ENCODE measurements around the gene TOP1.

DNA sequence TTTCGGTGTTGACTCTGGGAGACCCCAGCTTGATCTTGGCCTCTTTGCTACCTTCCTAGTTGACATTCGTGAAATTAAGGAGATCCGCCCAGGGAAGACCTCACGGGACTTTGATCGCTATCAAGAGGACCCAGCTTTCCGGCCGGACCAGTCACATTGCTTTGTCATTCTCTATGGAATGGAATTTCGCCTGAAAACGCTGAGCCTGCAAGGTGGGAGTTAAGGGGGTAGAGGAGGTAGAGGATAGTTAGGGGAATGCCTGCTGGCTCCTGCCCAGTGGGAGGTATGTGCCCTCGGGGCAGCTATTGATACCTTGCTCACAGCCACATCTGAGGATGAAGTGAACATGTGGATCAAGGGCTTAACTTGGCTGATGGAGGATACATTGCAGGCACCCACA is 130.9 kb downstream of the TOP1 start:
- TF ChIP-seq, protein P1, sequence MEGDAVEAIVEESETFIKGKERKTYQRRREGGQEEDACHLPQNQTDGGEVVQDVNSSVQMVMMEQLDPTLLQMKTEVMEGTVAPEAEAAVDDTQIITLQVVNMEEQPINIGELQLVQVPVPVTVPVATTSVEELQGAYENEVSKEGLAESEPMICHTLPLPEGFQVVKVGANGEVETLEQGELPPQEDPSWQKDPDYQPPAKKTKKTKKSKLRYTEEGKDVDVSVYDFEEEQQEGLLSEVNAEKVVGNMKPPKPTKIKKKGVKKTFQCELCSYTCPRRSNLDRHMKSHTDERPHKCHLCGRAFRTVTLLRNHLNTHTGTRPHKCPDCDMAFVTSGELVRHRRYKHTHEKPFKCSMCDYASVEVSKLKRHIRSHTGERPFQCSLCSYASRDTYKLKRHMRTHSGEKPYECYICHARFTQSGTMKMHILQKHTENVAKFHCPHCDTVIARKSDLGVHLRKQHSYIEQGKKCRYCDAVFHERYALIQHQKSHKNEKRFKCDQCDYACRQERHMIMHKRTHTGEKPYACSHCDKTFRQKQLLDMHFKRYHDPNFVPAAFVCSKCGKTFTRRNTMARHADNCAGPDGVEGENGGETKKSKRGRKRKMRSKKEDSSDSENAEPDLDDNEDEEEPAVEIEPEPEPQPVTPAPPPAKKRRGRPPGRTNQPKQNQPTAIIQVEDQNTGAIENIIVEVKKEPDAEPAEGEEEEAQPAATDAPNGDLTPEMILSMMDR (tag by site-specific recombination; IDR thresholded peaks at IDR 0.05), result no peak
- TF ChIP-seq ZEB2 (tag by site-specific recombination; IDR thresholded peaks at IDR 0.05) (no peak), ZBTB10 (tag by site-specific recombination; IDR thresholded peaks at IDR 0.05) (no peak), ZIC2 (tag by site-specific recombination; IDR thresholded peaks at IDR 0.05) (no peak), ZNF133 (tag by site-specific recombination; IDR thresholded peaks at IDR 0.05) (no peak), ZNF19 (tag by site-specific recombination; IDR thresholded peaks at IDR 0.05; ENCODE audit: low read depth) (no peak), KLF7 (tag by site-specific recombination; IDR thresholded peaks at IDR 0.05; ENCODE audit: borderline replicate concordance) (no peak), ZNF239 (tag by site-specific recombination; IDR thresholded peaks at IDR 0.05) (no peak)
- TF ChIP-seq, protein P2, sequence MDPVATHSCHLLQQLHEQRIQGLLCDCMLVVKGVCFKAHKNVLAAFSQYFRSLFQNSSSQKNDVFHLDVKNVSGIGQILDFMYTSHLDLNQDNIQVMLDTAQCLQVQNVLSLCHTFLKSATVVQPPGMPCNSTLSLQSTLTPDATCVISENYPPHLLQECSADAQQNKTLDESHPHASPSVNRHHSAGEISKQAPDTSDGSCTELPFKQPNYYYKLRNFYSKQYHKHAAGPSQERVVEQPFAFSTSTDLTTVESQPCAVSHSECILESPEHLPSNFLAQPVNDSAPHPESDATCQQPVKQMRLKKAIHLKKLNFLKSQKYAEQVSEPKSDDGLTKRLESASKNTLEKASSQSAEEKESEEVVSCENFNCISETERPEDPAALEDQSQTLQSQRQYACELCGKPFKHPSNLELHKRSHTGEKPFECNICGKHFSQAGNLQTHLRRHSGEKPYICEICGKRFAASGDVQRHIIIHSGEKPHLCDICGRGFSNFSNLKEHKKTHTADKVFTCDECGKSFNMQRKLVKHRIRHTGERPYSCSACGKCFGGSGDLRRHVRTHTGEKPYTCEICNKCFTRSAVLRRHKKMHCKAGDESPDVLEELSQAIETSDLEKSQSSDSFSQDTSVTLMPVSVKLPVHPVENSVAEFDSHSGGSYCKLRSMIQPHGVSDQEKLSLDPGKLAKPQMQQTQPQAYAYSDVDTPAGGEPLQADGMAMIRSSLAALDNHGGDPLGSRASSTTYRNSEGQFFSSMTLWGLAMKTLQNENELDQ (tag by site-specific recombination; IDR thresholded peaks at IDR 0.05; ENCODE audit: low read depth), result no peak

Data from HEK293 (cell line).